ENCODE results near the gene GPR173. TPM values are rescaled to one million over a fixed set of nuclear protein-coding genes. Genes with fewer than 3 reads are reported as not detected.
A peak's percentile ranks its signal among the peaks of the same experiment; 100 is the strongest.

The GPR173 gene
- total RNA-seq, 1 donor from 2014 or later = 7.9 TPM

DNA sequence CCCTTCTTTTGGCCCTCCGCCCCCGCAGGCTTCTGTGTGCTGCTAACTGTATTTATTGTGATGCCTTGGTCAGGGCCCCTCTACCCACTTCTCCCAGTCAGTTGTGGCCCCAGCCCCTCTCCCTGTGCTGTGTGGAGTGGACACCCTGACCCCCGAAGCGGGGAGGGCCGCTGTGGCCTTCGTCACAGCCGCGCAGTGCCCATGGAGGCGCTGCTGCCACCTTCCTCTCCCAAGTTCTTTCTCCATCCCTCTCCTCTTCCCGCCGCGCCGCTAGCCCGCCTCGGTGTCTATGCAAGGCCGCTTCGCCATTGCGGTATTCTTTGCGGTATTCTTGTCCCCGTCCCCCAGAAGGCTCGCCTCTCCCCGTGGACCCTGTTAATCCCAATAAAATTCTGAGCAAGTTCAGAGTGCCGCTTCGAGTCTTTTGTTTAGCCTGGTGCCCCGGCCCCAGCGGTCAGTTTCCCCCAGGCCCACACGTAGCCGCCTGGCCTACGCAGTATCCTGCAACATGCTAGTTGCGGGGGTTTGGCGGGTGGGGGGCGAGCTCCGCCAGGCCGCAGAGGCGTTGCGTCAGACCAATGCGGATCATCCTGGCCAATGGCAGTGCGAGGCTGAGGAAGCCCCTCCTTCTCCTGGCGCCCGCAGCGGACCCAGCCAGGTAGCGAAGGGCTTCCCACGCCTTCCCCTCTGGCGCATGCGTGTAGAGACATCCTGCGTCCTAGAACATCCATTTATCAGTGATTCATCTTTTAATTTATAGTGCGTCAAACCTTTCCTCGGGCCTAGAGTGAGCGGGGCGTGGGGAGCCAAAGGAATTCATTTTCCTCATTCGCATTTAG is 39.8 kb downstream of the GPR173 start:
- TF ChIP-seq, protein P1, sequence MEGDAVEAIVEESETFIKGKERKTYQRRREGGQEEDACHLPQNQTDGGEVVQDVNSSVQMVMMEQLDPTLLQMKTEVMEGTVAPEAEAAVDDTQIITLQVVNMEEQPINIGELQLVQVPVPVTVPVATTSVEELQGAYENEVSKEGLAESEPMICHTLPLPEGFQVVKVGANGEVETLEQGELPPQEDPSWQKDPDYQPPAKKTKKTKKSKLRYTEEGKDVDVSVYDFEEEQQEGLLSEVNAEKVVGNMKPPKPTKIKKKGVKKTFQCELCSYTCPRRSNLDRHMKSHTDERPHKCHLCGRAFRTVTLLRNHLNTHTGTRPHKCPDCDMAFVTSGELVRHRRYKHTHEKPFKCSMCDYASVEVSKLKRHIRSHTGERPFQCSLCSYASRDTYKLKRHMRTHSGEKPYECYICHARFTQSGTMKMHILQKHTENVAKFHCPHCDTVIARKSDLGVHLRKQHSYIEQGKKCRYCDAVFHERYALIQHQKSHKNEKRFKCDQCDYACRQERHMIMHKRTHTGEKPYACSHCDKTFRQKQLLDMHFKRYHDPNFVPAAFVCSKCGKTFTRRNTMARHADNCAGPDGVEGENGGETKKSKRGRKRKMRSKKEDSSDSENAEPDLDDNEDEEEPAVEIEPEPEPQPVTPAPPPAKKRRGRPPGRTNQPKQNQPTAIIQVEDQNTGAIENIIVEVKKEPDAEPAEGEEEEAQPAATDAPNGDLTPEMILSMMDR (IDR thresholded peaks at IDR 0.05) = no peak
- no peak for DNase-seq (ENCODE audit: low spot score)
- H3K9me3 Mint-ChIP-seq (ENCODE audit: low read depth) = peaks cover 7% of the 10 kb centered on the region
- H3K4me1 Mint-ChIP-seq (ENCODE audit: low read depth) = peaks cover 45% of the 10 kb centered on the region
- no peaks in the 10 kb centered on the region for H3K27me3 Mint-ChIP-seq (ENCODE audit: low read depth)
- peak overlapping the region; percentile 93 for H3K27ac Mint-ChIP-seq (ENCODE audit: unreplicated experiment)
- H3K4me3 Mint-ChIP-seq (ENCODE audit: unreplicated experiment) = peak overlapping the region; percentile 81
- peaks cover 11% of the 10 kb centered on the region for H3K36me3 Mint-ChIP-seq (ENCODE audit: low read depth)

DNA sequence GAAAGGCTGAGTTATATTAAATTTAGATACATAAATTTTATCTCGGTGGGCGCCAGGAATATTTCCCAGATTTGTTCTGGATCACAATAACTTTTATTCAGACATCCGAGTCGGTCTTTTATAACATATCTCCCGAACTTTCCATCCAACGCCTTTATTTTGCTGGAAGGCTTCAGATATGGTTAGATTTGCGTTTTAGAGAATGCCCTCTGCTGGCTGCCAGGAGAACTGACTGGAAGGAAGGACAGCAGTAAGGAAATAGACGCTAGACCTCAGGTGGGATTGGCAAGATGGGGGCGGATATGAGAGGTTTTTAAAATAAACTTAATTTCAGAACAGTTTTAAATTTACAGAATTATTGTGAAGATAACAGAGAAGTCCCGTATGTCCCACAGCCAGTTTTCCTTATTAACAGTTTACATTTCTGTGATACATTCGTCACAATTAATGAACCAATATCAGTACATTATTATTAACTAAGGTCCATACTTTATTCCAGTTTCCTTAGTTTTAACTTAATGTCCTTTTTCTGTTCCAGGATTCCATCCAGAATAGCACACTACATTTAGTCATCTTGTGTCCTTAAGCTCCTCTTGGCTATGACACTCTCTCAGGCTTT is 40.7 kb downstream of the GPR173 start:
- H3K36me3 Mint-ChIP-seq (ENCODE audit: low read depth) = peaks cover 10% of the 10 kb centered on the region
- DNase-seq (ENCODE audit: low spot score) = no peak
- TF ChIP-seq, protein P1 (IDR thresholded peaks at IDR 0.05) = peak; percentile 85
- peaks cover 6% of the 10 kb centered on the region for H3K9me3 Mint-ChIP-seq (ENCODE audit: low read depth)
- H3K27me3 Mint-ChIP-seq (ENCODE audit: low read depth) = no peaks in the 10 kb centered on the region
- peaks cover 36% of the 10 kb centered on the region for H3K4me1 Mint-ChIP-seq (ENCODE audit: low read depth)
- peak overlapping the region; percentile 81 for H3K4me3 Mint-ChIP-seq (ENCODE audit: unreplicated experiment)
- peak overlapping the region; percentile 93 for H3K27ac Mint-ChIP-seq (ENCODE audit: unreplicated experiment)

DNA sequence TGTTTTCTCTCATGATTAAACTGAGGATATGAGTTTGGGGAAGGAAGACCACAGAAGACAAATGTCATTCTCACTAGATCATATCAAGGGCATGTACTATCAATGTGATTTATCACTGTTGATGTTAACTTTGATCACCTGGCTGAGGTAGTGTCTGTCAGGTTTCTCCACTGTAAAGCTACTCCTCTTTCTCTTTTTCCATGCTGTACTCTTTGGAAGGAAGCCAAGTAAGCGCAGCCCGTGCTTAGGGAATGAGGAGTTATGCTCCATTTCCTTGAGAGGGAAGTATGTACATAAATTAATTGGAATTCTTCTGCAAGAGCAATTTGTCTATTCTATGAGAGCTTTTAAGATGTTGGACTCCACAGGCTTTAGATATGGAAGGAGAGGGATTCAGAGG is 41.3 kb downstream of the GPR173 start:
- Mint-ChIP-seq H3K27ac (ENCODE audit: unreplicated experiment) (no peak overlapping the region), H3K4me3 (ENCODE audit: unreplicated experiment) (no peak overlapping the region), H3K36me3 (ENCODE audit: low read depth) (peaks cover 9% of the 10 kb centered on the region), H3K4me1 (ENCODE audit: low read depth) (peaks cover 37% of the 10 kb centered on the region), H3K27me3 (ENCODE audit: low read depth) (no peaks in the 10 kb centered on the region), H3K9me3 (ENCODE audit: low read depth) (peaks cover 5% of the 10 kb centered on the region)
- TF ChIP-seq, protein P1 (IDR thresholded peaks at IDR 0.05) = no peak
- DNase-seq (ENCODE audit: low spot score) = no peak

DNA sequence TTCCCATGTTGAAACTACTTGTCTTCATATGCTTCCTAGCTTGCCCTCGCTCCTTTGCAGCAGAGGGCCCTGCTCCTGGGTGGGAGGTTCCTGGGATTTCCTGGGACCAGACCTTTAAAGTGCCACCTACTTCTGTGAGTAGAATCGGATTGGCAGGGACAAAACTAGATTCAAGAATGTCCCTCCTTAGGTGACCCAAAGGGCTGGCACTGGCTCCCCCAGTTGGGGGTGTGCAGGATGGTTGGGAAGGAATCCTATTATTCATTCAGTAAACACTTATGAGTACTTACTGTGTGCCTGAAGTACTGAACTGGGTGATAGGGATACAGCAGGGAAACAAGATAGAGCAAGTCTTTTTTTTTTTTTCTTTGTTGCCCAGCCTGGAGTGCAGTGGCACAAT is 42.8 kb downstream of the GPR173 start:
- Mint-ChIP-seq H3K27ac (ENCODE audit: unreplicated experiment) (no peak overlapping the region), H3K9me3 (ENCODE audit: low read depth) (no peaks in the 10 kb centered on the region), H3K4me3 (ENCODE audit: unreplicated experiment) (no peak overlapping the region), H3K27me3 (ENCODE audit: low read depth) (no peaks in the 10 kb centered on the region), H3K36me3 (ENCODE audit: low read depth) (peaks cover under 1% of the 10 kb centered on the region), H3K4me1 (ENCODE audit: low read depth) (peaks cover 28% of the 10 kb centered on the region)
- TF ChIP-seq, protein P1 (IDR thresholded peaks at IDR 0.05) = no peak
- DNase-seq (ENCODE audit: low spot score) = no peak

DNA sequence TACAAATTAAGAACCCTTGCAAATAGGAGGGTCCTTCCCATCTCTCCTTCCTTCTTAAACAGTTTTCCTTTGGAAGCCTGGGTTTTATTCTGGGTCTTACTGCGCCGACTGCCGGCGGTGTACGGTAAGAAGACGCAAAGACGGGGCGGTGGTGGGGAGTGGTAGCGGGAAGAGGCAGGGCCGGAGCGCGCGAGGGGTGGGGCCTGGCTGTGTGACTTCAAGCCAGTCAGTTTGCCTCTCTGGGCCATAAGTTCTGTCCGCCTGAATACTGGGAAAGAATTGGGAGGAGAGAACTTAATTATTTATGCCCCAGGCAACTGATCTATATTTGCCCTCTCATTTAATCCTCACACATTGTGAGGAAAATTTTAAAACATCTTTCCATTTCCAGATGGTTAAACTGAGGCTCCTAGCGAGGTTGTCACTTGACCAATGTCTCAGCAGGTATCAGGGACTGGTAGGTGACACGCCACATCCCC is 44.6 kb downstream of the GPR173 start:
- no peak for DNase-seq (ENCODE audit: low spot score)
- Mint-ChIP-seq H3K36me3 (ENCODE audit: low read depth) (no peaks in the 10 kb centered on the region), H3K27me3 (ENCODE audit: low read depth) (no peaks in the 10 kb centered on the region), H3K4me1 (ENCODE audit: low read depth) (peaks cover 16% of the 10 kb centered on the region), H3K27ac (ENCODE audit: unreplicated experiment) (peak overlapping the region; percentile 91), H3K9me3 (ENCODE audit: low read depth) (no peaks in the 10 kb centered on the region), H3K4me3 (ENCODE audit: unreplicated experiment) (peak overlapping the region; percentile 75)
- TF ChIP-seq, protein P1 (IDR thresholded peaks at IDR 0.05) = peak; percentile 79
